NB4 (cell line): ENCODE results near the gene SLC27A1.
A peak's percentile ranks its signal among the peaks of the same experiment; 100 is the strongest.

Source experiments
- DNase-seq: peaks from one replicate; pipeline ENCODE4 v3.0.0; 2010; ENCODE audit warnings: low read depth
- H3K4me3 ChIP-seq: one replicate; pipeline ENCODE4 v1.5.1; 2011; ENCODE audit warnings: mild to moderate bottlenecking, low read depth, low read length, moderate library complexity
- CTCF ChIP-seq: IDR thresholded peaks from one replicate; pipeline ENCODE4 v1.5.1; 2012; ENCODE audit warnings: low read depth, low read length
- MAX ChIP-seq: IDR thresholded peaks from 2 replicates; pipeline ENCODE4 v1.6.1; 2011; ENCODE audit warnings: low read depth, low read length
- MYC ChIP-seq: IDR thresholded peaks from 2 replicates; pipeline ENCODE4 v1.6.1; 2011; ENCODE audit warnings: low read depth, low read length
- POLR2A ChIP-seq: IDR thresholded peaks from 2 replicates; pipeline ENCODE4 v1.6.1; 2011; ENCODE audit warnings: mild to moderate bottlenecking; ENCODE audit not compliant: insufficient read length; ENCODE audit errors: extremely low read depth

The SLC27A1 gene

GRCh38 chr19:17528610-17529009 lies 58.3 kb downstream of the SLC27A1 start:
- DNase-seq: no peak
- no peak overlapping the region for H3K4me3 ChIP-seq
- TF ChIP-seq POLR2A: no peak

DNA sequence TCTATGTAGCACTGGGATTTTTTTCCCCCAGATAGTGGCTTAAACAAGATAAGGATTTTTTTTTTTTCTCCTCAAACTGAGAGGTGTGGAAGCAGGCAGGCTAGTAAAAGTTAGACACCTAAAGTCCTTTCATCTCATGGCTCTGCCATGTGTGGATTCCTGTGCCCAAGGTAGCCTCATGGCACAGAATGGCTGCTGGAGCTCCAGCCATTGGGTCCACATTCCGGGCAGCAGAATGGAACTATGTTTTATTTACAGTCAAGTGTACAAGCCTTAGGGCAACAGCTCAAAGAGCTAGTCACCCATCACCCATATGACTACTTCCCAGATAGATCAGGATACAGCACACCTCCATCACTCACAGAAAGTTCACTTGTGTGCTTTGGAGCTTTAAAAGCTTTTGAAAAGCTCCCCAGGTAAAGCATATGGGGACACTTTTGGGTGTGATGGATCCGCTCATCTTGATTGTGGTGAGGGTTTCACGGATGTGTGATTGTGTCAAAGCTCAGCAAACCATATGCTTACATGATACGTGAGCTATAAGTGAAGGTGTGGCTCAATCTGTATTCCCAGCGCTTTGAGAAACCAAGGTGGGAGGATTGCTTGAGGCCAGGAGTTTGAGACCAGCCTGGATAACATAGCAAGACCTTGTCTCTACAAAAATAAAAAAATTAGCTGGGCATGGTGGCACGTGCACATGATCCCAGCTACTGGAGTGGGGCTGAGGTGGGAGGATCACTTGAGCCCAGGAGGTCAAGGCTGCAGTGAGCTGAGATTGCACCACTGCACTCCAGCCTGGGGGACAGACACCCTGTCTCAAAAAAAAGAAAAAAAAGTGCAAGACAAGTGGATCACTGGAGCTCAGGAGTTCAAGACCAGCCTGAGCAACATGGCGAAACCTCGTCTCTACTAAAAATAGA lies 59.2 kb downstream of the SLC27A1 start:
- H3K4me3 ChIP-seq: no peak overlapping the region
- DNase-seq: peak; percentile 40
- TF ChIP-seq POLR2A (no peak), MYC (no peak), CTCF (no peak), MAX (no peak)

GRCh38 chr19:17530586-17530985 lies 60.3 kb downstream of the SLC27A1 start:
- DNase-seq: peak; percentile 87
- H3K4me3 ChIP-seq: no peak overlapping the region
- no peak for TF ChIP-seq MAX
- no peak for TF ChIP-seq POLR2A
- TF ChIP-seq CTCF: no peak
- TF ChIP-seq MYC: peak; percentile 53; the same call in 1 of the 2 replicates

GRCh38 chr19:17532116-17532515 lies 61.8 kb downstream of the SLC27A1 start:
- H3K4me3 ChIP-seq: no peak overlapping the region
- no peak for DNase-seq
- TF ChIP-seq MAX (no peak), CTCF (no peak), MYC (no peak), POLR2A (no peak)

DNA sequence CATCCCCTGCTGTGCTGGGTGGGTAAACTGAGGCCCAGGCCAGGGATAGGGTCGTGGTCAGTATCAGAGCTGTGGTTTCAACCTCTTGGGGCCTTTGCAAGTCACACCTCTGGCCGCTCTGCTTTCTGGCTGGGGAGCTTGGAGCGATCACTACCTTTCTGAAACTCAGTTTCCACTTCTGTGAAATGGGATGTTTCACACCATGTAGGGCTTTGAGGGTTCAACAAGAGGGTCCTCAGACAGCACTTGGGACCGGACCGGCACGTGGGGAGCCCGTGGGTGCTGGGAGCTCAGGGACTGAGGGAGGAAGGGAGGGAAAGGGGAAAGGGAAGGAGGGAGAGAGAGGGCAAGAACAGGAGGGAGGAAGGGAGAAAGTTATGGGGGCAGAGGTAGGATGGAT lies 62.2 kb downstream of the SLC27A1 start:
- no peak for DNase-seq
- H3K4me3 ChIP-seq: no peak overlapping the region
- TF ChIP-seq MYC: no peak
- no peak for TF ChIP-seq CTCF
- TF ChIP-seq MAX: no peak
- no peak for TF ChIP-seq POLR2A

DNA sequence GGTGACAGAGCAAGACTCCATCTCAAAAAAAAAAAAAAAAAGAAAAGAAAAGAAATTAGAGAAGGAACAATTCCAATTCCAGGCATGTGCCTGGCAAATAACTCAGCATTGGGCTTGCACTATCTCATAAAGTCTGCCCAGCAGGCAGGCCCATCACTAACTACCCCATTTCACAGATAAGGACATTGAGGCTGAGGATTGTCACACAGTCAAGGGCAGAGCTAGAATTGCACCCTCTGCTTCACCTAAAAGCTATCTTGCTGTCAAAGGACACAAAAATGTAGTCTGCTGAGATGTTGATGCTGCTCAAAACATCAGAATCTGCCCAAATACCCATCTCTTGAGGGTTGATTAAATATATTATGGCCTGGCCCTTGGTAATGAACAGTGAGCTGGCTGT lies 64.4 kb downstream of the SLC27A1 start:
- DNase-seq: no peak
- TF ChIP-seq MAX (no peak), POLR2A (no peak), CTCF (no peak), MYC (no peak)
- H3K4me3 ChIP-seq: no peak overlapping the region
